HL-60/S4 treated with phorbol 12-myristate 13-acetate at 8.2 ng/mL for 4 days and 3 days (cell line): ENCODE results near the gene SLC41A2.
"Not testable (repeated sequence)": the region's sequence is repeated elsewhere in the genome, so short reads cannot be mapped to it uniquely, and the experiment has no call there.

ENCODE experiments used
- in situ Hi-C: fragments of 300-500 bp; cut with MboI; formaldehyde crosslinking; loops from 2 replicates; pipeline ENCODE4 v1.15.0; 2022; ENCODE audit warnings: low sequenced_read_pairs

Gene SLC41A2, protein sequence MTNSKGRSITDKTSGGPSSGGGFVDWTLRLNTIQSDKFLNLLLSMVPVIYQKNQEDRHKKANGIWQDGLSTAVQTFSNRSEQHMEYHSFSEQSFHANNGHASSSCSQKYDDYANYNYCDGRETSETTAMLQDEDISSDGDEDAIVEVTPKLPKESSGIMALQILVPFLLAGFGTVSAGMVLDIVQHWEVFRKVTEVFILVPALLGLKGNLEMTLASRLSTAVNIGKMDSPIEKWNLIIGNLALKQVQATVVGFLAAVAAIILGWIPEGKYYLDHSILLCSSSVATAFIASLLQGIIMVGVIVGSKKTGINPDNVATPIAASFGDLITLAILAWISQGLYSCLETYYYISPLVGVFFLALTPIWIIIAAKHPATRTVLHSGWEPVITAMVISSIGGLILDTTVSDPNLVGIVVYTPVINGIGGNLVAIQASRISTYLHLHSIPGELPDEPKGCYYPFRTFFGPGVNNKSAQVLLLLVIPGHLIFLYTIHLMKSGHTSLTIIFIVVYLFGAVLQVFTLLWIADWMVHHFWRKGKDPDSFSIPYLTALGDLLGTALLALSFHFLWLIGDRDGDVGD

GRCh38 chr12:104958001-104958804 lies at the start of gene SLC41A2:
Gene SLC41A2, minus strand, starts transcription at chr12:104958290. Its CDS starts 29,763 bp downstream, at chr12:104928527.
- in situ Hi-C loops = no loop called here

GRCh38 chr12:105001476-105001875 lies 43.4 kb upstream of the SLC41A2 start:
- in situ Hi-C loops = no loop called here

- in situ Hi-C loops = no loop called here
These were observed 41.2 kb upstream of the SLC41A2 start for GRCh38 chr12:104999347-104999685.

GRCh38 chr12:104998423-104999346 lies 40.6 kb upstream of the SLC41A2 start:
- in situ Hi-C loops = no loop called here

- in situ Hi-C loops = no loop called here
These were observed 39.5 kb upstream of the SLC41A2 start for GRCh38 chr12:104997541-104997940.

GRCh38 chr12:104994336-104994735 lies 36.2 kb upstream of the SLC41A2 start:
- in situ Hi-C loops = no loop called here

DNA sequence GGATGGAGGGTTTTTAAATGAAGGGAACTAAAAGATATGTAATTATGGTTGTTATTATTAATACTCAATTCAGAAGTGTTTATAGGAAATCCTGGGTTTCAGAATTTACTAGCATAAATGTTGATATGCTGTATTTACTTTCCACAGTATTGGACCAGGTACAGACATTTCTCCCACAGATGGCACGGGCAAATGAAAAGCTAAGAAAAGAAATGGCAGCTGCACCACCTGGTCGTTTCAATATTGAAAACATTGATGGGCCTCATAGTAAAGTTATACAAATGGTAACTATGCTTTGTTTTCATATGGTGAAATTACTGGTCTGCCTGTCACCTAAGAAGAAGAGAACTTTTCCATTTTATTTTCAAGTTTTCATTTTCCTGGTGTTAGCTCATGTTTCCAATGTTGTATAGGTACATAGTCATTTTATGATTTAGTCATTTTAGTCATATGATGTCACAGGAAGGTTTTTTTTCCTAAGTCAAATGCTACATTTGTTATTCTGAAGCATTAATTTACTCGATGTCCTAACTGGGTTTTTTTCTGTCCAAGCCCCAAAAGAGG lies 33.6 kb upstream of the SLC41A2 start:
- in situ Hi-C loops = no loop called here

DNA sequence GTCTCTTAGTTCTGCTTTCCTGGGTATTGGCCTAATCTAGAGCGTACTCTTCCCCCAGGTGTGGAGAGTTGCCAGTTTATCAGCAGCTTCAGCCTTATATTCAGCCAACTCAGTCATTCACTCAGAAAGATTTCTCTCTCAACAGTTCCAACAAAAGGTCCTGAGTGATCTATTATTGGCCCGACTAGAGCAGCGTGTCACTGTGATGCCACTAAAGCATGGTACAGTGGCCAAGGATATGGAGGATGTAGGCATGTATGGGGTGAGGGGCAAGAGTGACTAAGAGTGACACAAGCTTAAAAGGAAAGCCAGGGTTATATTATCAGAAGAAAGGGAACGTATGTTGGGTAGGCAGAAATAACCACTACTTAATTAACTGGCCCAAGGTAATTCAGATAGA lies 32.9 kb upstream of the SLC41A2 start:
- in situ Hi-C loops = no loop called here

DNA sequence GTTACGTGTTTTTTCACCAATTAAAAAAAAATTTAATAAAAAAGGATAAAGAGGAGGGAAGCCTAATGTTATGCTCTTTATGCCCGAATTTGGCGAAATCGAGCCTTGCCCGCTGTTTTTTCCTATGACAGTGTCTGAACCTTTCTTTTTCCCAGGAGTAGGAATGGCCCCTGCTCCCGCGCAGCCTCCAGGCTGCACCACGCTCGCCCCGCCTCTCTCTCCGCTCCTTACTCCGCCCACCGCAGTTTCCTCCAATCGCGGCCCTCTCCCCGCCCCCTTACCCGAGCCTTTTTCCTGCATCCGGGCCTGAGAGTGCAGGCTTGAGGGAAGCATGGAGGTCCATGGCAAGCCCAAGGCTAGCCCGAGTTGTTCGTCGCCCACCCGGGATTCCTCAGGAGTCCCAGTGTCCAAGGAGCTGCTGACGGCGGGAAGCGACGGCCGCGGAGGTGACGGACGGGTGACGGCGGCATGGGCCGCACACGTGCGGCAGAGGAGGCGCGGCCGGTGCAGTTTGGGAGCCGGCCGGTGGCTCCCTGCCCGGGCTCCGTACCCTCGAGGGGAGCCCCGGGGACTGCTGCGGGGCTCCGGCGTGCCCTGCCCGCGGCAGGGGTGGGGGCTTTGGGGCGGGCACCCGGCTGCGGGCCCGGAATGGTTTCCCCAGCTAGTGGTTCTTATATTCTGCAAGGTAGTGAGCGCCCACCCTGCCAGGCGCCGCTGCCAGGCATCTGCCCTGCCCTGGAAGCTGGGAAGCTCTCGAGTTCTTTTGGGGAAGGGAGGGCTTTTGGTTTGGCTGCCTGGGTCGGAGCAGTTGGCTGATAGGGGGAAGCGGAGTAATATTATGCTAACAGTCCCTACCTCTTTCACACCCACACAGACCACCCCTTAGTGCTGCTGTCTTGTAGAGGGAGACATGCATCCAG lies 28.2 kb upstream of the SLC41A2 start, which contains the start of gene NOPCHAP1:
Gene NOPCHAP1 (plus strand): TSS at position 295 of the 920 bp plus-strand sequence. CDS start 37 bp downstream, at position 332.
- in situ Hi-C loops = no loop called here

DNA sequence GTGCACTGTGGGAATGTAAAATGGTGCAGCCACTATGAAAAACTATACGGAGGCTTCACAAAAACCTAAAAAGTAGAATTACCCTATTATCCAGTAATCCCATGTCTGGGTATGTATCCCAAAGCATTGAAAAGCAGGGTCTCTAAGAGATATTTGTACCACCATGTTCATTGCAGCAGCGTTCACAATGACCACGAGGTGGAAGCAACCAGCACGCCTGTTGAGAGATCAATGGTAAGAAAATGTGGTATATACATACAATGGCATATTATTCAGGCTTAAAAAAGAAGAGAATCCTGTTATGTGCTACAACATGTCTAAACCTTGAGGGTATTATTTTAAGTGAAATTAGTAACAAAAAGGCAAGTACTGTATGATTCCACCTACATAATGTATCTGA lies 27.1 kb upstream of the SLC41A2 start:
- in situ Hi-C loops = no loop called here

- in situ Hi-C loops = not testable (repeated sequence)
These were observed 19.6 kb upstream of the SLC41A2 start for GRCh38 chr12:104977688-104978087.

DNA sequence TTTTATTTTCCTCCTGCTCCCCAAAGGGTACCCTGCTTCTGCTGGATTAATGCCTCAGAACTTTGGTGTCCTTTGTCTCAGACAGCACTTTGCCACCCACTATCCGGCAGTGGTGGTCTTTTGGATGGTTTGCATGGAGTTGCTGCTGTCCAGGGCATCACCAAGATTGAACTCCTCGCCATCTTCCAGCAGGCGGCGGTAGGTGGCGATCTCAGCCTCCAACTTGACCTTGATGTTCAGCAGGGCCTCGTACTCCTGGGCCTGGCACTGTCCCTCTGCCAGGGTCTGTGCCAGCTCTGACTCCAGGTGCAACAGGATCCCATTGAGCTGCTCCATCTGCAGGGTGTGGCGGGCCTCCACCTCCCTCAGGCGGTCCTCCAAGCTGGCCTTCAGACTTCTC lies 18.6 kb upstream of the SLC41A2 start:
- in situ Hi-C loops = no loop called here

GRCh38 chr12:104975587-104976343 lies 17.7 kb upstream of the SLC41A2 start:
- in situ Hi-C loops = no loop called here

DNA sequence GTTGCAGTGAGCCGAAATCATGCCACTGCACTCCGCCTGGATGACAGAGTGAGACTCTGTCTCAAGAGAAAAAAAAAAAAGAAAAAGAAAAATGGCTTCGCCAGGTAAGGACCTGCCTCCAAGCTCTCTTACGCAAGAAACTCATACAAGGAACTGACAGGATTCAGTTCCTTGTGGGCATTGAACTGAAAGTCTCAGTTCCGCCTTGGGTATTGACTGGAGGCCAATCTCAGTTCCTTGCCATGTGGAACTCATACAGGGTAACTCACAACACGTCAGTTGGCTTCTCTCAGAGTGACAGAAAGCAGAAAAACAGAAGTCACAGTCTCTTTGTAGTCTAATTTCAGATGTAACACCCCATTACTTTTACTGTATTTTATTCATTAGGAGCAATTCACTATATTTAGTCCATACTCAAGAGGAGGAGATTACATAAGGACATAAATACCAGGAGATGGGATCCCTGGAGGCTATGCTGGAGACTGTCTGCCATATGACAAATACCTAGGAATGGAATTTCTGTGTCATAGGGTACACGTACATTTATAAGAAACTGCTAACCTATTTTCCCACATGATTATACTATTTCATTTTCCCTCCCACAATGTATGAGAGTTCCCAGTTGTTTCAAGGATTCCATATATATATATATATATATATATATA lies 16.7 kb upstream of the SLC41A2 start:
- in situ Hi-C loops = no loop called here

- in situ Hi-C loops = no loop called here
These were observed 15.2 kb upstream of the SLC41A2 start for GRCh38 chr12:104973250-104973649.

DNA sequence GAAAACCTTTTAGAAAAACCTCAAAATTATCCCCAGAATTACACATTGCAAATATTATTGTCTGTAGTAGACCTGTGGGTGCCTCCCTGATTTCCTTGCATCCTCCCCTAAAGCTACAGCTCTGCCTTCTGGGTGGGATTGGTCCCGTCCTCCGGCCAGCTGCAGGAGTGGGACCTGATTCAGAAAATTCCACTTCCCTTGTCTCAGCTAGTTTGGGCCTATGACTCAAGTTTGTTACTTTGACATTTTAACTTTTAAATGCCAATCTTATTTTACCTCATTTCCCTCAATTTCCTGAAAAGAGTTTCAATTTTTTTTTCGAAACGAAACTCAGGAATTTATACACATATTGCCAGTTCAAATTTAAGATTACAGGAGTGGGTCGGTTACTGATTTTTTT lies 13.2 kb upstream of the SLC41A2 start:
- in situ Hi-C loops = no loop called here

GRCh38 chr12:104969343-104969742 lies 11.3 kb upstream of the SLC41A2 start:
- in situ Hi-C loops = no loop called here

DNA sequence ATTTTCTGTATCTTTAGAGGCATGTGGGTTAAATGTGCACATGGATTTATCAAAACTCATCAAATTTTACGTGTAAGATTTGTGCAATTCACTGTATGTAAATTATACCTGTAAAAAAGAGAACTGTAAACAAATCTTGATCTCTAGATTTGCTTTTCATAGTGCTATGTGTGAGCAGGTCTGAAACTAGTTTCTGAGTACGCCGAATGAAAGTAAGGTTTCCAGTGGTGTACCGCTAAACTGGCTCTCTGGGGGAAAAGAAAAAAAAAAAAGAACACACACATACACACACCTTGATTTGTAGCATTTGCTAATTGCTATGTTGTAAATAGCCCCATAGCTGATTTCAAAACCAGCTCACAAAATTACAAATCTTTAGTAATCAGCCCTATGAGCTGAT lies 8.6 kb upstream of the SLC41A2 start:
- in situ Hi-C loops = no loop called here
